Measurements from ENCODE around the gene LEFTY2. TPM values are rescaled to one million over a fixed set of nuclear protein-coding genes. Genes with fewer than 3 reads are reported as not detected.

The LEFTY2 gene
- total RNA-seq, 6 experiments from 2014 or later, result 0.31 TPM; not detected in 5

DNA sequence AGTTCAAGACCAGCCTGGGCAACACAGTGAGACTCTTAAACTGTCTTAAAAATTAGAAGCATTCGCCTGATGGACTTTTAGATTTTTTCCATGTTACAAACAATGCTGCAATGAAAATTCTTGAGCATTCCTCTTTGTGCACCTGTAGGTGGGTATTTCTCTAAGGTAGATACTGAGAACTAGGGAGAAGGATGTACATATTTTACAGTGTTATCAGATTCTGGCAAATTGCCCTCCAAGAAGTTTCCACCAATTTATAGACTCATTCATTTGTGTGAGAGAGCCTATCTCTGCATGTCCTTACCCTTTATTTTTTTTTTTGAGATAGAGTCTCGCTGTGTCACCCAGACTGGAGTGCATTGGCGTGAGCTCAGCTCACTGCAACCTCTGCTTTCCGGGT is 12.3 kb upstream of the LEFTY2 start:
- ATAC-seq (no peak), DNase-seq (no peak)
- Histone ChIP-seq H3K36me3 (no peaks in the 10 kb centered on the region), H3K9me3 (no peaks in the 10 kb centered on the region), H3K27ac (no peak overlapping the region), H3K4me1 (no peaks in the 10 kb centered on the region), H3K27me3 (no peaks in the 10 kb centered on the region), H3K4me3 (no peak overlapping the region)
- intact Hi-C loops (cut with DNase I), result no loop called here
- 89% methylated on average over 4 of the region's 4 CpGs for WGBS (ENCODE audit: insufficient coverage, low coverage, low lambda C conversion rate, missing lambda C conversion rate)
- no peak for TF ChIP-seq POLR2A (IDR thresholded peaks at IDR 0.05)
- TF ChIP-seq CTCF (IDR thresholded peaks at IDR 0.05), result no peak

DNA sequence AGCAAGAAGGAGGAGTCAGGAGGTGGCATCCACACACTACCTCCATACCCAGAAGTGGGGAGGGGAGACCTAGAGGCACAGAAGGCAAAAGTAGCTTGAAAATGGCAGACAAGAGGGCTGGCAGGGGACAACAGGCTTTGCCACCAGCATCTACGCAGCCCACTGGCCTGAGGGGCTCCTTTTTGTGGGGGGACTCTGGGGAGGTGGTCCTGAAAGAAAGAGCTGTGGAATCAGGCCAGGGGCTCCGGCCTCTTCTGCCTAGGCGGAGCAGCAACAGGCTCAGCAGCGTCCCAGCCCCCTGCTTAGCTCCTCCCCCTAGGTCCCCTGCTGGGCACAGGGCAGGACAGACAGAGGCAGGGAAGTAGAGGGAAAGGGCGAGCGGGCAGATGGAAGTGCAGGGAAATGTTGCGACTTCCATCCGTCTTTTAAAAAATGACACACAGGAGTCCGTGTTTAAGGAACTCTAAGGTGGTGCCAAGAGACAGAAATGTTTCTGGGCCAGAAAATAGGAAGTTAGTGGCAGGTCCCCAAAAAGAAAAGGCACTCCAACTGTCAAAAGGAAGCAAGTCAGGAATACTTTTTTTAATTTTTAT is 10.0 kb upstream of the LEFTY2 start:
- DNase-seq (no peak), ATAC-seq (peak in 1 of 4 donors; percentile 34)
- 48% methylated on average over 7 of the region's 9 CpGs for WGBS (ENCODE audit: insufficient coverage, low coverage, low lambda C conversion rate, missing lambda C conversion rate)
- intact Hi-C loops (cut with DNase I), result no loop called here
- Histone ChIP-seq H3K9me3 (no peaks in the 10 kb centered on the region), H3K4me3 (no peak overlapping the region), H3K4me1 (no peaks in the 10 kb centered on the region), H3K36me3 (no peaks in the 10 kb centered on the region), H3K27ac (no peak overlapping the region), H3K27me3 (no peaks in the 10 kb centered on the region)
- TF ChIP-seq CTCF (IDR thresholded peaks at IDR 0.05), result no peak
- TF ChIP-seq POLR2A (IDR thresholded peaks at IDR 0.05), result no peak

GRCh38 chr1:225949041-225949440 is 8.0 kb upstream of the LEFTY2 start:
- WGBS (ENCODE audit: insufficient coverage, low coverage, low lambda C conversion rate, missing lambda C conversion rate), result 45% methylated on average over 2 of the region's 6 CpGs
- H3K27ac ChIP-seq, result no peak overlapping the region

GRCh38 chr1:225946803-225947202 is 5.8 kb upstream of the LEFTY2 start:
- TF ChIP-seq CTCF (IDR thresholded peaks at IDR 0.05) (no peak), POLR2A (IDR thresholded peaks at IDR 0.05) (no peak)
- Histone ChIP-seq H3K27ac (no peak overlapping the region), H3K27me3 (no peaks in the 10 kb centered on the region), H3K36me3 (no peaks in the 10 kb centered on the region), H3K9me3 (no peaks in the 10 kb centered on the region), H3K4me1 (no peaks in the 10 kb centered on the region), H3K4me3 (no peak overlapping the region)
- intact Hi-C loops (cut with DNase I), result no loop called here
- no peak for DNase-seq
- WGBS (ENCODE audit: insufficient coverage, low coverage, low lambda C conversion rate, missing lambda C conversion rate), result 93% methylated on average over 4 of the region's 5 CpGs
- ATAC-seq, result no peak

More at GRCh38 chr1:225949041-225949440, 8.0 kb upstream of the LEFTY2 start:
- Histone ChIP-seq H3K9me3 (no peaks in the 10 kb centered on the region), H3K4me1 (no peaks in the 10 kb centered on the region), H3K27me3 (no peaks in the 10 kb centered on the region), H3K4me3 (no peak overlapping the region), H3K36me3 (no peaks in the 10 kb centered on the region)
- no peak for TF ChIP-seq POLR2A (IDR thresholded peaks at IDR 0.05)
- DNase-seq (no peak), ATAC-seq (no peak)
- intact Hi-C loops (cut with DNase I), result no loop called here

DNA sequence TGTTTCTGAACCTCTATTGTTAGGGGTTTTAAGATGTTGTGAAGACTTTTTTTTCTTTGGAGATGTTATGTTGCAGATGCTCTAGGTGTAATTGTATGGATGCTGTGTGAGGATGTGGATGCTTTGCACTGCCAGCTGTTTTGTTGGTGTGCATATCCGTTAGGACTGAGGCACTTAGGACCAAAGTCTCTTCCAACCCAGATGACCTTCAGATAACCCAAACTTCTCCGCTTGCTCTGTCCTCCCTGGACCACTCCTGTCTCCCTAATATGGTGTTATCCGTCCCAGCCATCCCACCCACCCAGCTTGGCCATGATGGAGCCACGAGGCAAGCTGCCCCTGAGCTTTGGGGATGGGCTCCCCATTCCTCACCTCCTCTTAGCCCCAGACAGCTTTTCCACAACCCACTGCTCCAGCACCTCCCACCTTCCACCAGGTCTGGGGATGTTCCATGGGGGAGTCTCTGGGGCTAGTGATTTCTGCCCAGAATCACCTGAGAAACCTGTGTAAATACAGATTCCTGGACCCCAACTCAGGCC is 5.1 kb upstream of the LEFTY2 start:
- no peaks in the 10 kb centered on the region for H3K27me3 ChIP-seq
- TF ChIP-seq CTCF (IDR thresholded peaks at IDR 0.05) (no peak), POLR2A (IDR thresholded peaks at IDR 0.05) (no peak)
- H3K36me3 ChIP-seq, result no peaks in the 10 kb centered on the region
- no peak for ATAC-seq
- H3K4me3 ChIP-seq, result no peak overlapping the region
- intact Hi-C loops (cut with DNase I), result no loop called here
- no peak overlapping the region for H3K27ac ChIP-seq
- H3K4me1 ChIP-seq, result no peaks in the 10 kb centered on the region
- no peak for DNase-seq
- WGBS (ENCODE audit: insufficient coverage, low coverage, low lambda C conversion rate, missing lambda C conversion rate), result 17% methylated on average over 1 of the region's 4 CpGs
- no peaks in the 10 kb centered on the region for H3K9me3 ChIP-seq
